Suprapubic skin (tissue), 4 donors: ENCODE measurements around the gene IGFBP7. TPM values are rescaled to one million over a fixed set of nuclear protein-coding genes. Genes with fewer than 3 reads are reported as not detected.

ENCODE experiments used
- DNase-seq, 2 donors: peaks; one replicate each; pipeline ENCODE4 v3.0.0-alpha.2; 2019; ENCODE audit warnings: low spot score in 2 of 2
- H3K27ac ChIP-seq: fragments of 200-600 bp; sonication (generic); one replicate; pipeline ENCODE4 v1.5.1; 2019
- H3K27me3 ChIP-seq: fragments of 200-600 bp; sonication (generic); one replicate; pipeline ENCODE4 v1.5.1; 2019
- H3K36me3 ChIP-seq: fragments of 200-600 bp; sonication (generic); one replicate; pipeline ENCODE4 v1.5.1; 2019
- H3K4me1 ChIP-seq: fragments of 200-600 bp; sonication (generic); one replicate; pipeline ENCODE4 v1.5.1; 2019
- H3K4me3 ChIP-seq: fragments of 200-600 bp; sonication (generic); one replicate; pipeline ENCODE4 v1.5.1; 2019; ENCODE audit warnings: mild to moderate bottlenecking
- H3K9me3 ChIP-seq: fragments of 200-600 bp; sonication (generic); one replicate; pipeline ENCODE4 v1.5.1; 2019
- EP300 ChIP-seq: sonication (generic); formaldehyde crosslinking; IDR thresholded peaks from one replicate; pipeline ENCODE4 v1.6.1; 2017; ENCODE audit warnings: antibody characterized with exemption
- POLR2A ChIP-seq, 2 donors: fragments of 450-650 bp; IDR thresholded peaks; one replicate each; pipeline ENCODE4 v1.6.1; 2017; ENCODE audit warnings: antibody characterized with exemption in 2 of 2, mild to moderate bottlenecking in 2 of 2, moderate library complexity in 2 of 2
- POLR2AphosphoS5 ChIP-seq, 3 donors: sonication (generic); formaldehyde crosslinking; IDR thresholded peaks; one replicate each; pipeline ENCODE4 v1.6.1; 2017; ENCODE audit warnings: antibody characterized with exemption in 3 of 3
- WGBS: methylation state at CpG from one replicate; pipeline ENCODE4 v1.1.5; 2018; 5-methylcytosine and 5-hydroxymethylcytosine counted together
- total RNA-seq, 4 donors: library from RNA; depleted of rRNA; stranded (reverse); fragments of >200 nt; gene quantifications; one replicate each; pipeline ENCODE4 v1.1.0, GENCODE V29; 2016
- TF ChIP-seq, protein P1 (sequence below), 2 donors: fragments of 200-600 bp in 1 of 2; fragments of 450-650 bp in 1 of 2; sonication (generic) in 1 of 2; IDR thresholded peaks; one replicate each; pipeline ENCODE4 v1.5.1; 2016 to 2019; ENCODE audit warnings: antibody characterized with exemption in 2 of 2, mild to moderate bottlenecking in 1 of 2, moderate library complexity in 1 of 2

IGFBP7 gene
- total RNA-seq, 4 donors from 2014 or later = 85.3 to 152 (median 125) TPM

- TF ChIP-seq POLR2A (IDR thresholded peaks at IDR 0.05) = no peak
- TF ChIP-seq POLR2AphosphoS5 (IDR thresholded peaks at IDR 0.05) = no peak
- TF ChIP-seq EP300 = no peak
- TF ChIP-seq, protein P1, sequence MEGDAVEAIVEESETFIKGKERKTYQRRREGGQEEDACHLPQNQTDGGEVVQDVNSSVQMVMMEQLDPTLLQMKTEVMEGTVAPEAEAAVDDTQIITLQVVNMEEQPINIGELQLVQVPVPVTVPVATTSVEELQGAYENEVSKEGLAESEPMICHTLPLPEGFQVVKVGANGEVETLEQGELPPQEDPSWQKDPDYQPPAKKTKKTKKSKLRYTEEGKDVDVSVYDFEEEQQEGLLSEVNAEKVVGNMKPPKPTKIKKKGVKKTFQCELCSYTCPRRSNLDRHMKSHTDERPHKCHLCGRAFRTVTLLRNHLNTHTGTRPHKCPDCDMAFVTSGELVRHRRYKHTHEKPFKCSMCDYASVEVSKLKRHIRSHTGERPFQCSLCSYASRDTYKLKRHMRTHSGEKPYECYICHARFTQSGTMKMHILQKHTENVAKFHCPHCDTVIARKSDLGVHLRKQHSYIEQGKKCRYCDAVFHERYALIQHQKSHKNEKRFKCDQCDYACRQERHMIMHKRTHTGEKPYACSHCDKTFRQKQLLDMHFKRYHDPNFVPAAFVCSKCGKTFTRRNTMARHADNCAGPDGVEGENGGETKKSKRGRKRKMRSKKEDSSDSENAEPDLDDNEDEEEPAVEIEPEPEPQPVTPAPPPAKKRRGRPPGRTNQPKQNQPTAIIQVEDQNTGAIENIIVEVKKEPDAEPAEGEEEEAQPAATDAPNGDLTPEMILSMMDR (IDR thresholded peaks at IDR 0.05) = no peak
- H3K27me3 ChIP-seq = no peaks in the 10 kb centered on the region
- no peak for DNase-seq
- no peak overlapping the region for H3K27ac ChIP-seq
- H3K4me3 ChIP-seq = no peak overlapping the region
- H3K36me3 ChIP-seq = peaks cover 86% of the 10 kb centered on the region
- no peaks in the 10 kb centered on the region for H3K9me3 ChIP-seq
- H3K4me1 ChIP-seq = no peaks in the 10 kb centered on the region
These were observed 91.2 kb downstream of the IGFBP7 start for GRCh38 chr4:57018980-57019379.

DNA sequence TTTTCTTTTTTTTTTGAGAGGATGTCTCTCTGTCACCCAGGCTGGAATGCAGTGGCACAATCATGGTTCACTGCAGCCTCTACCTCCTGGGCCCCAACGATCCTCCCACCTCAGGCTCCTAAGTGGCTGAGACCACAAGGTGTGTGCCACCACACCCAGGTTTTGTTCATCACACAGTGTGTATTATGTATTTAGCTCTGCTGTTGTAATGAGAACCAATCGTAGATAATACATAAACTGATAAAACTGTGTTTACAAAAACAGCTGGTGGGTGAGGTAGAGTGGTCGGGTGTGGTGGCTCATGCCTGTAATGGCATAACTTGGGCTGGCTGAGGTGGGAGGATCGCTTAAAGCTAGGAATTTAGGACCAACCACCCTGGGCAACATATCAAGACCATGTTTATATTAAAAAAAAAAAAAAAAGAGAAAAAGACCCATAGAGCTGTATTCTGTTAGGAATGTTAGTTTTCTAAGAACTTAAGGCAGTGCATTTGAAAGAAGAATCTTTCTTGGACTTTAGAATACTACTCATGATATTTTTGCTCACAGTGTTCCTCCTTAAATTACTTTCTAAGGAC lies 96.6 kb downstream of the IGFBP7 start:
- Histone ChIP-seq H3K36me3 (peaks cover 89% of the 10 kb centered on the region), H3K9me3 (no peaks in the 10 kb centered on the region), H3K27me3 (no peaks in the 10 kb centered on the region), H3K4me3 (no peak overlapping the region), H3K4me1 (no peaks in the 10 kb centered on the region), H3K27ac (no peak overlapping the region)
- no peak for DNase-seq
- 85% methylated on average over 4 of the region's 4 CpGs for WGBS
- TF ChIP-seq POLR2AphosphoS5 (IDR thresholded peaks at IDR 0.05) = no peak
- TF ChIP-seq, protein P1 (IDR thresholded peaks at IDR 0.05) = no peak
- no peak for TF ChIP-seq EP300
- no peak for TF ChIP-seq POLR2A (IDR thresholded peaks at IDR 0.05)

DNA sequence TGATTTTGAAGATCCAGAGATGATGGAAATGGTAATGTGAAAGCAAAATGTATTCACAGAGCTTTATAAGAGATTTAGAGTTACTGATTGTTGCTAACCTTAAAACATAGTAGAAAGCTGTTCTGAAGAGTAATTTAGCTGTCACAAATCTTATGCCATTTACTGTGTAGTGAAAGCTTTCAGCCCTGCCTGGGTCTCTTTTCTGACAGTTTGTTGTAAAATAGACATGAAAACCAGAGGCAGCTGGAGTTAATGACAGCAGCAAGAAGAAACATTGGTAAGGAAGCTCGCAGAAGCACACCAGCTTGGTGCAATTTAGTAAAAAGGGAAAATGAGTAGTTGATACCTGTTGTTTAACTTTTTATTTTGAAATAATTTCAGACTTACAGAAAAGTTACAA lies 110.4 kb downstream of the IGFBP7 start:
- Histone ChIP-seq H3K9me3 (no peaks in the 10 kb centered on the region), H3K4me1 (peaks cover 9% of the 10 kb centered on the region), H3K36me3 (peaks cover 75% of the 10 kb centered on the region), H3K4me3 (no peak overlapping the region), H3K27ac (no peak overlapping the region), H3K27me3 (no peaks in the 10 kb centered on the region)
- WGBS = 93% methylated on average over 1 of the region's 1 CpG
- TF ChIP-seq POLR2A (IDR thresholded peaks at IDR 0.05) (no peak), EP300 (no peak), POLR2AphosphoS5 (IDR thresholded peaks at IDR 0.05) (no peak)
- TF ChIP-seq, protein P1 (IDR thresholded peaks at IDR 0.05) = no peak
- no peak for DNase-seq

DNA sequence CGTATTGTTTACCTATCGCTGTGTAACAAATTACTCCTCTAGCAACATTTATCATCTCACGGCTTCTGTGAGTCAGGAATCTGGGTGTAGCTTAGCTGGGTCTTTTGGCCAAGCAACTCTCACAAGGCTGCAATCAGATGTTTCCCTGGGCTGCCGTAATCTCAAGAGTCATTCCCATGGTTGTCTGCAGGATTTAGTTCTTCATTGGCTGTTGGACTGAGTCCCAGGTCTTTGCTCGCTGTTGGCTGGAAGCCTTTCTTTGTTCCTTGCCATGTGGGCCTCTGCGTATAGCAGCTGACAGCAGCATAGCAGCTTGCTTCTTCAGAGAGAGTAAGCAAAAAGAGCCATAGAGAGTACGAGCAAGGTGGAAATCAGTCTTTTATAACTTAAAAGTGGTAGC lies 114.7 kb downstream of the IGFBP7 start:
- DNase-seq = no peak
- no peak overlapping the region for H3K4me3 ChIP-seq
- no peak for TF ChIP-seq POLR2A (IDR thresholded peaks at IDR 0.05)
- no peak for TF ChIP-seq POLR2AphosphoS5 (IDR thresholded peaks at IDR 0.05)
- TF ChIP-seq, protein P1 (IDR thresholded peaks at IDR 0.05) = no peak
- TF ChIP-seq EP300 = no peak
- H3K4me1 ChIP-seq = peaks cover 9% of the 10 kb centered on the region
- no peak overlapping the region for H3K27ac ChIP-seq
- WGBS = 49% methylated on average over 7 of the region's 7 CpGs
- no peaks in the 10 kb centered on the region for H3K9me3 ChIP-seq
- H3K27me3 ChIP-seq = no peaks in the 10 kb centered on the region
- peaks cover 69% of the 10 kb centered on the region for H3K36me3 ChIP-seq

DNA sequence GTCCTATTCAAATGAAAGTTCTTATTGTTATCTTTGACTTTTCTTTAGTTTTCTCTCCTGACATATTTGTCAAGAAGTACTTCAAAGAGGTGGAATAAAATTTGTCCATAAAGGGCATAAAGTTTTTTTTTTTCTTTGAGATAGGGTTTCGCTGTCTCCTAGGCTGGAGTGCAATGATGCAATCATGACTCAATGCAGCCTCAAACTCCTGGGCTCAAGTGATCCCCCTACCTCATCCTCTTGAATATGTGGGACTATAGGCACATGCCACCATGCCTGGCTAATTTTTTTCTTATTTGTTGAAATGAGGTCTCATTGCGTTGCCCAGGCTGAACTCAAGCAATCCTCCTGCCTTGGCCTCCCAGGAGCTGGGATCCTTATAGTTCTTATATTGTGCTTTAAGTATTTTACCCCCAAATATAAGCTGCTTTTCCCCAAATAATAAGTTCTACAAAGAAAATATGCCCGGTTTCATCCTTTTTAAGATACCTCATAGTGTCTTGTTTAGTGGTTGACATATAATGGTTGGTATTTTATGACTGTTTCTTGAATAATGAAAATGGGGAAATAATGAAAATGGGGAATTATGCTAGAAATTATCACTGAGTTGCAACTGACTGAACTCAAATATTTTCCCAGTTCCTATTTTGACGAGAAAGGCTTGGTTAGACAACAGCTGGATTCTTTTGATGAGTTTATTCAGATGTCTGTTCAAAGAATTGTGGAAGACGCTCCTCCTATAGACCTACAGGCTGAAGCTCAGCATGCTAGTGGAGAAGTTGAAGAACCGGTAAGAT lies 119.9 kb downstream of the IGFBP7 start:
- Histone ChIP-seq H3K27me3 (no peaks in the 10 kb centered on the region), H3K36me3 (peaks cover 72% of the 10 kb centered on the region), H3K9me3 (no peaks in the 10 kb centered on the region), H3K4me1 (peaks cover 2% of the 10 kb centered on the region), H3K27ac (no peak overlapping the region), H3K4me3 (no peak overlapping the region)
- no peak for DNase-seq
- TF ChIP-seq EP300 (no peak), POLR2AphosphoS5 (IDR thresholded peaks at IDR 0.05) (no peak)
- TF ChIP-seq, protein P1 (IDR thresholded peaks at IDR 0.05) = no peak
- WGBS = 92% methylated on average over 6 of the region's 6 CpGs
